ENCODE measurements around the gene CDKN1A. TPM values are rescaled to one million over a fixed set of nuclear protein-coding genes. Genes with fewer than 3 reads are reported as not detected.
A peak's percentile ranks its signal among the peaks of the same experiment; 100 is the strongest.

Gene CDKN1A
- total and polyA plus RNA-seq, 10 of the 15 experiments (the other 5 are each of a cell fraction or from before 2014, with no cell fraction given): 25.2 to 637 (median 216) TPM

GRCh38 chr6:36666826-36667591 is 11.5 kb upstream of the CDKN1A start (continued):
- TF ChIP-seq ZBTB33 (IDR thresholded peaks at IDR 0.05) (no peak), NR2C2 (IDR thresholded peaks at IDR 0.05; ENCODE audit: borderline replicate concordance, control insufficient read depth, insufficient read length, low read depth) (no peak), TCF3 (IDR thresholded peaks at IDR 0.05; ENCODE audit: borderline replicate concordance, insufficient read depth, low read depth, low read length) (no peak), CTCF (IDR thresholded peaks at IDR 0.05 in 2 of 3, conservative IDR thresholded peaks at IDR 0.05 in 1 of 3; ENCODE audit: control insufficient read depth in 2 of 3, extremely low read depth in 1 of 3, insufficient read depth in 1 of 3, low read depth in 3 of 3, low read length in 3 of 3) (no peak; a peak in 1 of 6 replicates), MLLT1 (IDR thresholded peaks at IDR 0.05) (peak; percentile 65; the same call in 1 of the 2 replicates), TBL1XR1 (IDR thresholded peaks at IDR 0.05; ENCODE audit: low read depth, low read length) (peak; percentile 89), KAT2A (conservative IDR thresholded peaks at IDR 0.05; ENCODE audit: control insufficient read depth, low read depth, low read length) (no peak), BCL3 (IDR thresholded peaks at IDR 0.05; ENCODE audit: borderline replicate concordance, insufficient read depth, low read depth, low read length, poor library complexity, severe bottlenecking) (peak; percentile 77), RUNX3 (IDR thresholded peaks at IDR 0.05; ENCODE audit: low read length) (peak; percentile 87), RELA (IDR thresholded peaks at IDR 0.05; ENCODE audit: borderline replicate concordance, partially characterized antibody) (peak; percentile 24), PAX8 (IDR thresholded peaks at IDR 0.05) (peak; percentile 23; the same call in 1 of the 2 replicates), ZBTB11 (CRISPR knock-in tag; IDR thresholded peaks at IDR 0.05) (no peak), RELB (IDR thresholded peaks at IDR 0.05; ENCODE audit: low read depth) (peak; percentile 99), BHLHE40 (IDR thresholded peaks at IDR 0.05; ENCODE audit: borderline replicate concordance in 1 of 2, low read depth in 2 of 2, low read length in 1 of 2) (peak; percentile 99), RAD21 (IDR thresholded peaks at IDR 0.05; ENCODE audit: insufficient read depth, low read depth, low read length) (no peak; the same call in 1 of the 2 replicates)
